H9 (cell line): ENCODE results near the gene SLC4A11. TPM values are rescaled to one million over a fixed set of nuclear protein-coding genes. Genes with fewer than 3 reads are reported as not detected.

Experiments
- DNase-seq: peaks from one replicate; pipeline ENCODE4 v3.0.0-alpha.2; 2017
- H2AFZ ChIP-seq: one replicate; pipeline ENCODE4 v1.6.1; 2013; ENCODE audit warnings: mild to moderate bottlenecking, low read length, control low read depth, moderate library complexity
- H2AK5ac ChIP-seq: 2 replicates; pipeline ENCODE4 v1.6.1; 2013; ENCODE audit warnings: low read length, control low read depth, mixed read lengths; ENCODE audit not compliant: insufficient read length
- H2BK120ac ChIP-seq: one replicate; pipeline ENCODE4 v1.6.1; 2013; ENCODE audit warnings: low read depth, mild to moderate bottlenecking, low read length, control low read depth, inconsistent platforms; ENCODE audit not compliant: poor library complexity, severe bottlenecking
- H2BK12ac ChIP-seq: 2 replicates; pipeline ENCODE4 v1.6.1; 2013; ENCODE audit warnings: low read length, control low read depth, mixed read lengths, low read depth; ENCODE audit not compliant: insufficient read length
- H2BK15ac ChIP-seq: 2 replicates; pipeline ENCODE4 v1.6.1; 2013; ENCODE audit warnings: low read depth, low read length, control low read depth
- H2BK20ac ChIP-seq: one replicate; pipeline ENCODE4 v1.6.1; 2013; ENCODE audit warnings: low read depth, mild to moderate bottlenecking, low read length, control low read depth, inconsistent platforms; ENCODE audit not compliant: poor library complexity, severe bottlenecking
- H2BK5ac ChIP-seq: 2 replicates; pipeline ENCODE4 v1.6.1; 2013; ENCODE audit warnings: low read length, control low read depth, mixed read lengths; ENCODE audit not compliant: insufficient read length
- H3K14ac ChIP-seq: 2 replicates; pipeline ENCODE4 v1.6.1; 2013; ENCODE audit warnings: low read length, control low read depth; ENCODE audit not compliant: insufficient read depth
- H3K18ac ChIP-seq: 2 replicates; pipeline ENCODE4 v1.6.1; 2013; ENCODE audit warnings: low read depth, mild to moderate bottlenecking, mixed read lengths, low read length, control low read depth; ENCODE audit not compliant: insufficient read length
- H3K23ac ChIP-seq: 2 replicates; pipeline ENCODE4 v1.6.1; 2013; ENCODE audit warnings: low read length, control low read depth, mixed read lengths, low read depth; ENCODE audit not compliant: insufficient read length
- H3K23me2 ChIP-seq: 2 replicates; pipeline ENCODE4 v1.6.1; 2013; ENCODE audit warnings: low read depth, mild to moderate bottlenecking, mixed read lengths, low read length, control low read depth; ENCODE audit not compliant: insufficient read length, poor library complexity, severe bottlenecking
- H3K27ac ChIP-seq: 2 replicates; pipeline ENCODE4 v1.5.1; 2013; ENCODE audit warnings: low read length, control low read depth, mixed read lengths, low read depth; ENCODE audit not compliant: insufficient read length
- H3K27me3 ChIP-seq: 2 replicates; pipeline ENCODE4 v1.6.1; 2013; ENCODE audit warnings: low read length, control low read depth, inconsistent platforms; ENCODE audit not compliant: insufficient read depth
- H3K4ac ChIP-seq: 2 replicates; pipeline ENCODE4 v1.6.1; 2013; ENCODE audit warnings: low read depth, mild to moderate bottlenecking, control low read depth, inconsistent platforms, low read length, moderate library complexity
- H3K4me1 ChIP-seq: 2 replicates; pipeline ENCODE4 v1.6.1; 2013; ENCODE audit warnings: low read length, control low read depth, inconsistent platforms; ENCODE audit not compliant: insufficient read depth
- H3K4me2 ChIP-seq: 2 replicates; pipeline ENCODE4 v1.6.1; 2013; ENCODE audit warnings: low read length, control low read depth, mixed read lengths; ENCODE audit not compliant: insufficient read length, insufficient read depth
- H3K56ac ChIP-seq: 2 replicates; pipeline ENCODE4 v1.6.1; 2013; ENCODE audit warnings: low read depth, mild to moderate bottlenecking, mixed read lengths, low read length, control low read depth; ENCODE audit not compliant: insufficient read length
- H3K79me1 ChIP-seq: 2 replicates; pipeline ENCODE4 v1.6.1; 2013; ENCODE audit warnings: low read depth, mild to moderate bottlenecking, moderate library complexity, low read length, control low read depth, inconsistent platforms; ENCODE audit not compliant: insufficient read depth, poor library complexity, severe bottlenecking
- H3K79me2 ChIP-seq: 2 replicates; pipeline ENCODE4 v1.6.1; 2013; ENCODE audit warnings: low read length, control low read depth, inconsistent platforms; ENCODE audit not compliant: insufficient read depth
- H3K9ac ChIP-seq: 2 replicates; pipeline ENCODE4 v1.6.1; 2013; ENCODE audit warnings: low read length, control low read depth, mixed read lengths; ENCODE audit not compliant: insufficient read length; ENCODE audit errors: extremely low read depth
- H3K9me3 ChIP-seq: one replicate; pipeline ENCODE4 v1.6.1; 2013; ENCODE audit warnings: low read depth, low read length, inconsistent platforms; ENCODE audit not compliant: control insufficient read depth
- H3T11ph ChIP-seq: one replicate; pipeline ENCODE4 v1.6.1; 2013; ENCODE audit warnings: mild to moderate bottlenecking, low read length, control low read depth, inconsistent platforms
- H4K20me1 ChIP-seq: one replicate; pipeline ENCODE4 v1.6.1; 2013; ENCODE audit not compliant: control insufficient read depth, insufficient read length, insufficient read depth
- H4K5ac ChIP-seq: 2 replicates; pipeline ENCODE4 v1.6.1; 2013; ENCODE audit warnings: low read depth, mild to moderate bottlenecking, mixed read lengths, low read length, control low read depth; ENCODE audit not compliant: insufficient read length
- H4K8ac ChIP-seq: replicated peaks from 2 replicates; pipeline ENCODE4 v1.6.1; 2013; ENCODE audit warnings: low read length, control low read depth, mixed read lengths, low read depth; ENCODE audit not compliant: insufficient read length
- H4K91ac ChIP-seq: 2 replicates; pipeline ENCODE4 v1.6.1; 2013; ENCODE audit warnings: low read depth, mild to moderate bottlenecking, moderate library complexity, mixed read lengths, low read length, control low read depth; ENCODE audit not compliant: insufficient read length
- H3K27ac Mint-ChIP-seq, 3 experiments: 2 replicates in 2 of 3; 3 replicates in 1 of 3; pipeline ENCODE4 v1.8.0; 2020 to 2021; ENCODE audit warnings: mixed read lengths in 3 of 3, mild to moderate bottlenecking in 1 of 3, moderate library complexity in 1 of 3
- H3K27me3 Mint-ChIP-seq: 2 replicates; pipeline ENCODE4 v1.8.0; 2021; ENCODE audit warnings: low read depth, mild to moderate bottlenecking, moderate library complexity, mixed read lengths
- H3K36me3 Mint-ChIP-seq, 3 experiments: 2 replicates in 2 of 3; 3 replicates in 1 of 3; pipeline ENCODE4 v1.8.0; 2020 to 2021; ENCODE audit warnings: low read depth in 3 of 3, mixed read lengths in 3 of 3; ENCODE audit not compliant: insufficient read depth in 1 of 3
- H3K4me1 Mint-ChIP-seq, 2 experiments: 2 replicates each; pipeline ENCODE4 v1.8.0; 2020; ENCODE audit warnings: mixed read lengths in 2 of 2
- H3K4me3 Mint-ChIP-seq, 2 experiments: 2 replicates in 1 of 2; 3 replicates in 1 of 2; pipeline ENCODE4 v1.8.0; 2020 to 2021; ENCODE audit warnings: mild to moderate bottlenecking in 2 of 2, mixed read lengths in 2 of 2, moderate library complexity in 1 of 2
- H3K9me3 Mint-ChIP-seq, 2 experiments: 2 replicates in 1 of 2; 3 replicates in 1 of 2; pipeline ENCODE4 v1.8.0; 2020; ENCODE audit warnings: mild to moderate bottlenecking in 2 of 2, mixed read lengths in 2 of 2, moderate library complexity in 1 of 2
- CTCF ChIP-seq: fragments of 200-600 bp; sonication (generic); conservative IDR thresholded peaks from 3 replicates; pipeline ENCODE4 v1.8.0; 2021; ENCODE audit warnings: antibody characterized with exemption, mild to moderate bottlenecking
- WGBS: extraction: QIAGEN DNeasy Blood & Tissue Kit; methylation state at CpG from one replicate; pipeline ENCODE4 v1.1.7; 2013; ENCODE audit warnings: missing lambda C conversion rate, low lambda C conversion rate, mixed read lengths; ENCODE audit not compliant: insufficient read length; ENCODE audit errors: extremely low coverage; 5-methylcytosine and 5-hydroxymethylcytosine counted together
- total RNA-seq: library from RNA; stranded (reverse); gene quantifications from 2 replicates; pipeline ENCODE4 v1.2.1, GENCODE V29; 2021

The SLC4A11 gene
- total RNA-seq, 1 experiment from 2014 or later, result 29.4 TPM

- Histone ChIP-seq H3K18ac (no peak overlapping the region), H3K79me2 (no peaks in the 10 kb centered on the region), H2AK5ac (no peak overlapping the region), H2BK120ac (no peak overlapping the region), H3K79me1 (no peaks in the 10 kb centered on the region), H3K9ac (no peak overlapping the region), H3K23ac (no peak overlapping the region), H2AFZ (no peak overlapping the region), H3K27me3 (no peaks in the 10 kb centered on the region), H2BK20ac (no peak overlapping the region), H2BK12ac (no peak overlapping the region), H3K4me1 (no peaks in the 10 kb centered on the region), H2BK5ac (no peak overlapping the region), H3K14ac (no peak overlapping the region), H3T11ph (no peak overlapping the region), H3K56ac (no peak overlapping the region), H3K4me2 (no peak overlapping the region), H3K23me2 (no peaks in the 10 kb centered on the region), H2BK15ac (no peak overlapping the region), H4K8ac (no peak overlapping the region), H4K91ac (no peak overlapping the region), H4K20me1 (no peaks in the 10 kb centered on the region), H3K27ac (no peak overlapping the region), H4K5ac (no peak overlapping the region), H3K9me3 (no peaks in the 10 kb centered on the region), H3K4ac (no peak overlapping the region)
- Mint-ChIP-seq H3K27me3 (no peaks in the 10 kb centered on the region), H3K4me3 (no peak overlapping the region), H3K36me3 (no peaks in the 10 kb centered on the region), H3K9me3 (no peaks in the 10 kb centered on the region), H3K4me1 (peaks cover 8 to 9% of the 10 kb centered on the region in 2 experiments), H3K27ac (no peak overlapping the region)
- DNase-seq, result no peak
- WGBS, result no CpG with 5 or more reads among the region's 4 CpGs
- TF ChIP-seq CTCF, result no peak
Observed at GRCh38 chr20:3180319-3180718, 58.7 kb downstream of the SLC4A11 start.
